ENCODE results near the gene FUOM.
A peak's percentile ranks its signal among the peaks of the same experiment; 100 is the strongest.

Gene FUOM

DNA sequence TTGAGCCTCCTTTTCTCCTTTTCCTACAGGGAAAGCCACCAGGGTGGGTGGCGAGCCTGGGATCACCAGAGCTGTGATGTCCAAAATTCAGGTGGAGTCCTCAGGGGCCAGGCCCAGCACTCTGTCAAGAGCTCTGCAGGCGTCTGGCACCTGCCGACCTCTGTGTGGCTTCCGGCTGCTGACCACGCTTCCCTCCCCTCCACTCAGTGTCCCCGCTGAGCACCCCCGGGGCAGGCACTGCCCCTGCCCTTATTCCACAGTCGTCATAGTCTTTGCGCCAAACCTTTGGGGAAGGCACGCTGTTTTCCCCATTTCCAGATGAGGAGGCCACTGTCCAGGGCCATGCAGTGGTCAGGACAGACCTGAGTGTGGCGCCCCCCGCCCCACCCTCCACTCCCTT is 43.7 kb upstream of the FUOM start:
- TF ChIP-seq, protein P1, sequence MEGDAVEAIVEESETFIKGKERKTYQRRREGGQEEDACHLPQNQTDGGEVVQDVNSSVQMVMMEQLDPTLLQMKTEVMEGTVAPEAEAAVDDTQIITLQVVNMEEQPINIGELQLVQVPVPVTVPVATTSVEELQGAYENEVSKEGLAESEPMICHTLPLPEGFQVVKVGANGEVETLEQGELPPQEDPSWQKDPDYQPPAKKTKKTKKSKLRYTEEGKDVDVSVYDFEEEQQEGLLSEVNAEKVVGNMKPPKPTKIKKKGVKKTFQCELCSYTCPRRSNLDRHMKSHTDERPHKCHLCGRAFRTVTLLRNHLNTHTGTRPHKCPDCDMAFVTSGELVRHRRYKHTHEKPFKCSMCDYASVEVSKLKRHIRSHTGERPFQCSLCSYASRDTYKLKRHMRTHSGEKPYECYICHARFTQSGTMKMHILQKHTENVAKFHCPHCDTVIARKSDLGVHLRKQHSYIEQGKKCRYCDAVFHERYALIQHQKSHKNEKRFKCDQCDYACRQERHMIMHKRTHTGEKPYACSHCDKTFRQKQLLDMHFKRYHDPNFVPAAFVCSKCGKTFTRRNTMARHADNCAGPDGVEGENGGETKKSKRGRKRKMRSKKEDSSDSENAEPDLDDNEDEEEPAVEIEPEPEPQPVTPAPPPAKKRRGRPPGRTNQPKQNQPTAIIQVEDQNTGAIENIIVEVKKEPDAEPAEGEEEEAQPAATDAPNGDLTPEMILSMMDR (IDR thresholded peaks at IDR 0.05; ENCODE audit: control insufficient read depth, extremely low read depth, insufficient read depth): no peak
- no peak for DNase-seq (ENCODE audit: low read depth)
- no peak overlapping the region for H3K4me3 ChIP-seq (ENCODE audit: low read depth, low read length)

DNA sequence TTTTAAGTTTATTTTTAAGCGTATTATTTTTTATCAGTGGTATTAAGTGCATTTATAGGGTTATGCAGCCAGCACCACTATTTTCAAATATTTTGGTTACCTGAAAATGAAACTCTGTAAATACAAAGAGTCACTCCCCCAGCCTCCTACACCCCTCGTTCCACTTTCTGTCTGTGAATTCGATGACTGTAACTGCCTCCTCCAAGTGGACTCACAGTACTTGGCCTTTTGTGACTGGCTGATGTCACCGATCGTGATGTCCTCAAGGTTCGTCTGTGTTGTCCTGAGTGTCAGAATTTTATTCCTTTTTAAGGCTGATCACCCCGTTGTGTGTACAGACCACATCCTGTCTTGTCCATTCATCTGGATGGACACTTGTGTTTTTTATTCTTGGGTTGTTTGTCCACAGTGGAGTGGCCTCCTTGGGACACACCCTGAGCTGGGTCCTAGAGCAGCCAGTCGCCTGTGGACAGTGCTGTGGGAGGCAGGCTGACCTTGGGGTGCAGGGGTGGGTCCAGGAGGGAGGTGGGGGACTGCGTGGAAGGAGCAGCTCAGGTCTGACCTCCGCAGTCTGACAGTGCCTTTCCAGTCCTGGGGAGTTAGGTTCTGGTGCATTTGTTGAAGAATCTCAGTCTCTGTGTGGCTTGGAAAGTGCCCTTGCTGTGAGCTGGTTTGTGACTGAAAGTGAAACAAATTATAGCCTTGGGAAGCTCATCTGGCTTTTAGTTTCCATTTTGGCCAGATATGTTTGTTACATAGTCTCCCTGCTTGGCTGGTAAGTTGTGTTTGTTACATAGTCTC is 43.0 kb upstream of the FUOM start:
- no peak for DNase-seq (ENCODE audit: low read depth)
- TF ChIP-seq, protein P1 (IDR thresholded peaks at IDR 0.05; ENCODE audit: control insufficient read depth, extremely low read depth, insufficient read depth): no peak
- no peak overlapping the region for H3K4me3 ChIP-seq (ENCODE audit: low read depth, low read length)

DNA sequence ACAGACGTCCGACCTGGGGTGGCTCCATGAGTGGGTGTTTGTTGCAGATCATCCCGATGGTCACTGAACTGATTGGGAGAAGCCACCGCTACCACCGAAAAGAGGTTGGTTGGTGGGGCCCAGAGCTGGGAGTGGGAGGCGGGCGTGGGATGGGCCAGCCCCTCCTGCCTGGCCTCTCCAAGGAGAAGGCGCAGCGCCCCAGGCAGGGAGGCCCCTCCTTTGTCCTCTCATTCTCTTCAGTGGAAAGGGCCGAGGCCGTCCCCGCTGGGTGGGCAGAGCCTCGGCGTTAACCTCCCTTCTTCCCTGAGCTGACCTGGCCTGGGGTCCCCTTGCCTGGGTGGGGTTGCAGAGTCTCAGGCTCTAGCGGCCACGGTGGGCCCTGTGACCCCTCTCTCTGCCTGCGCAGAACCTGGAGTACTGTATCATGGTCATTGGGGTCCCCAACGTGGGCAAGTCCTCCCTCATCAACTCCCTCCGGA is 41.3 kb upstream of the FUOM start:
- TF ChIP-seq, protein P1 (IDR thresholded peaks at IDR 0.05; ENCODE audit: control insufficient read depth, extremely low read depth, insufficient read depth): no peak
- DNase-seq (ENCODE audit: low read depth): no peak
- H3K4me3 ChIP-seq (ENCODE audit: low read depth, low read length): no peak overlapping the region

DNA sequence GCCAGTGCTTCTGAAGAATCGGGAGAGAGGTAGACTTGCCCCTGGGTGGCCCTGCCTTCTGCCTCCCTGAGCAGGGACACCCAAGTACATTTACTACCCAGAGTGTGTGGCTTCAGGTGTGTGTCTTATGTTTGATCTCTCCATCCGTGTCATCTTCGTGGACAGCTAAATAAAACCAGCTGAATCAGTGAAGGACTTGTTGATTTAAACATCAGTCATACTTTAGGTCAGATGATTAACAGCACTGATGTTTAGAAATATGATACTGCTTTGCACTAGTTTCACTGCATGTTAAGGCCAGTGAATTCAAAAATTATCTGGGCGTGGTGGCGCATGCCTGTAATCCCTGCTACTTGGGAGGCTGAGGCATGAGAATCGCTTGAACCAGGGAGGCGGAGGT is 40.1 kb upstream of the FUOM start:
- no peak overlapping the region for H3K4me3 ChIP-seq (ENCODE audit: low read depth, low read length)
- DNase-seq (ENCODE audit: low read depth): no peak
- TF ChIP-seq, protein P1 (IDR thresholded peaks at IDR 0.05; ENCODE audit: control insufficient read depth, extremely low read depth, insufficient read depth): no peak

DNA sequence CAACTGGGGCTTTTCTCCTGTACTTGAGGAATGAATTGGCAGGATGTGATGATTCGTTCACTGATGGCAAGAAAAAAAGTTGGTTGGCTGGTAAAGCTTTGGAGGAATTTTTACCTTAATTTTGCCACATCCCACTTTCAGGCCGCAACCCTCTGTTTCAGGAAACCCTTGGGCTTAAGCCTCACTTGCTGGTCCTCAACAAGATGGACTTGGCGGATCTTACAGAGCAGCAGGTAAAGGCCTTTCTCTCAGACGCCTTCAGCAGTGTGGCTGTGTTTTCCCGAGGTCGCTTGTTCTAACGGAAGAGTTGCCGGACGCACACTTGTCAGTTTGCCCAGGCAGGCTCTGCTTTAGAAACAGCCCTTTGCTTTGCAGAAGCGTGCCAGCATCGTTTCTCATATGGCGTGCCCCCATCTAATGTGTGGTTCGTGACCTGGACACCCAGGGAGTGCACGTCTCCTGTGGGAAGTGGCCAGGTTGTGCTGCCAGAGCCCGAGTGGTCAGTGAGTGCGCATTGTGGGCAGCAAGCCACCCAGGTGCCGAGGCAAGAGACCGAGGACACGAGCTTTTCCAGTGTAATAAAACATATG is 38.3 kb upstream of the FUOM start:
- DNase-seq (ENCODE audit: low read depth): no peak
- TF ChIP-seq, protein P1 (IDR thresholded peaks at IDR 0.05; ENCODE audit: control insufficient read depth, extremely low read depth, insufficient read depth): no peak

DNA sequence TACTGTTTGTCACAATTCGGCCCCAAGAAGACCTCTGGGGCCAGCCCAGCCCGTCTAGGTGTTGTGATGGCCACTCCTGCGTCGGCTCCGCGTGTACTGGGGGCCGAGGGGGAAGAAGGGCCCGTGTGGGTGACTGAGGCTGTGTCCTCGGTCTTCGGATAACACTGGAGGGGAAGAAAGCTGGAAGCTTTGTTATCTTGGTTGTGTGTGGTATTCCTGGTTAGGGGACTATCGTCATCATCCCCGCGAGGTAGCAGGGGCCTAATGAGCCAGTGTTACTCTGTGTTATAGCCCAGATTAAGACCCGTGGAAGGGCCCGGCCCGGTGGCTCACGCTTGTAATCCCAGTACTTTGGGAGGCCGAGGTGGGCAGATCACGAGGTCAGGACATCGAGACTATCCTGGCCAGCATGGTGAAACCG is 37.0 kb upstream of the FUOM start:
- peak overlapping the region; percentile 89 for H3K4me3 ChIP-seq (ENCODE audit: low read depth, low read length)
- TF ChIP-seq, protein P1 (IDR thresholded peaks at IDR 0.05; ENCODE audit: control insufficient read depth, extremely low read depth, insufficient read depth): no peak
- no peak for DNase-seq (ENCODE audit: low read depth)

More for the DNA sequence above, 38.3 kb upstream of the FUOM start:
- no peak overlapping the region for H3K4me3 ChIP-seq (ENCODE audit: low read depth, low read length)

Data from LNCaP clone FGC (cell line).